ENCODE measurements around the gene CCDC186.

The CCDC186 gene

GRCh38 chr10:114135476-114135875 is 38.5 kb downstream of the CCDC186 start:
- H3K4me3 ChIP-seq (ENCODE audit: low read depth, low read length) = no peak overlapping the region

GRCh38 chr10:114131094-114131493 is 42.9 kb downstream of the CCDC186 start:
- DNase-seq (ENCODE audit: low read depth, low spot score) = no peak
- no peak for TF ChIP-seq CTCF (IDR thresholded peaks at IDR 0.05; ENCODE audit: low read depth, low read length)
- in situ Hi-C loops (cut with HindIII; ENCODE audit: low sequenced_read_pairs) = no loop called here
- no peak overlapping the region for H3K4me3 ChIP-seq (ENCODE audit: low read depth, low read length)

More at GRCh38 chr10:114135476-114135875, 38.5 kb downstream of the CCDC186 start:
- in situ Hi-C loops (cut with HindIII; ENCODE audit: low sequenced_read_pairs) = no loop called here
- no peak for TF ChIP-seq CTCF (IDR thresholded peaks at IDR 0.05; ENCODE audit: low read depth, low read length)
- no peak for DNase-seq (ENCODE audit: low read depth, low spot score)

GRCh38 chr10:114121031-114121430 is 53.0 kb downstream of the CCDC186 start:
- TF ChIP-seq CTCF (IDR thresholded peaks at IDR 0.05; ENCODE audit: low read depth, low read length) = no peak
- H3K4me3 ChIP-seq (ENCODE audit: low read depth, low read length) = no peak overlapping the region
- in situ Hi-C loops (cut with HindIII; ENCODE audit: low sequenced_read_pairs) = no loop called here
- no peak for DNase-seq (ENCODE audit: low read depth, low spot score)

GRCh38 chr10:114118514-114118913 is 55.5 kb downstream of the CCDC186 start:
- no peak for DNase-seq (ENCODE audit: low read depth, low spot score)
- TF ChIP-seq CTCF (IDR thresholded peaks at IDR 0.05; ENCODE audit: low read depth, low read length) = no peak
- in situ Hi-C loops (cut with HindIII; ENCODE audit: low sequenced_read_pairs) = no loop called here
- no peak overlapping the region for H3K4me3 ChIP-seq (ENCODE audit: low read depth, low read length)

- no peak overlapping the region for H3K4me3 ChIP-seq (ENCODE audit: low read depth, low read length)
- TF ChIP-seq CTCF (IDR thresholded peaks at IDR 0.05; ENCODE audit: low read depth, low read length) = no peak
- DNase-seq (ENCODE audit: low read depth, low spot score) = no peak
- in situ Hi-C loops (cut with HindIII; ENCODE audit: low sequenced_read_pairs) = no loop called here
These were observed 56.3 kb downstream of the CCDC186 start for GRCh38 chr10:114117728-114118127.

- in situ Hi-C loops (cut with HindIII; ENCODE audit: low sequenced_read_pairs) = no loop called here
- TF ChIP-seq CTCF (IDR thresholded peaks at IDR 0.05; ENCODE audit: low read depth, low read length) = no peak
- no peak overlapping the region for H3K4me3 ChIP-seq (ENCODE audit: low read depth, low read length)
- DNase-seq (ENCODE audit: low read depth, low spot score) = no peak
These were observed 58.1 kb downstream of the CCDC186 start for GRCh38 chr10:114115661-114116445.
